Measurements from ENCODE around the gene CBR1. TPM values are rescaled to one million over a fixed set of nuclear protein-coding genes. Genes with fewer than 3 reads are reported as not detected.

Gene CBR1
- total and polyA plus RNA-seq, 7 donors: 102 to 264 (median 180) TPM

DNA sequence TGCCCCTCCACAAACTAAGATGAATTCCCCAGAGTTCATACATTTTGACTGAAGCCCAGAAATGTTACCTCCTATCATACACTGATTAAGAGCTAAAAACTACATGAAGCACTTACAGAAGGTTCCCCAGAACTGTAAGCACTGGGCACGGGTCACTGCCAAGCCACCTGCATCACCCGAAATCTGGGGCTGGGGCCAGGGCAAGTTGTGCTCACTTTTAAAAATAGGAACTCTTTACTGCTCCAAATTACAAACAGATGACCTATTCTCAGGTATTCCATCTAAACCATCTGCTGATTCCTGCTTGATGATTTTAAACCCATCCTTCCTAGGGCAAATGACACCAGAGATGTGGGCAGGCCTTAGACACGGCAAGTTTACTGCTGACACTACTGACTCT lies 14.3 kb upstream of the CBR1 start:
- WGBS, 2 donors: 98% methylated on average over 3 of the region's 3 CpGs
- H3K36me3 ChIP-seq: peaks cover 32 to 81% (median 36%) of the 10 kb centered on the region in 4 donors

DNA sequence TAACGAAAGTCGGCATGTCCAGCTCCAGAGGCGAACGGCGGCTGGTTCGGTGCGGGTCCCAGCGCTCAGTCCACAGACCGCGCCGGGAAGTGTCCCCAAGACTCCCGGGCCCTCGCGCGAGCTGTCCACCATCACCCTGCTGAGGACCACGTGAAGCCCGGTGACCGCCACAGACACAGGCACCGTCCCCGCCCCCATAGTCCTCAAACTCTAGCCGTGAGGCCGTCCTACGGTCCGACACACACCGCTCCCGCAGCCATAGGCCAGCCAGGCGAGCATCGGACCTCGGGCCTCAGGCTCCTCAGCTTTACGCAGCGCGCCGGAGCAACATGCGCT lies 10.0 kb upstream of the CBR1 start:
- Histone ChIP-seq H3K36me3 (peaks cover 15 to 39% (median 23%) of the 10 kb centered on the region in 4 donors), H3K27me3 (no peaks in the 10 kb centered on the region), H3K4me3 (peak overlapping the region; percentile 58 to 80 (median 71)), H3K4me1 (peaks cover 0 to 21% (median 19%) of the 10 kb centered on the region in 4 donors), H3K27ac (peak overlapping the region; percentile 87 to 94 (median 90)), H3K9me3 (no peaks in the 10 kb centered on the region)
- DNase-seq: peak; percentile 75
- no peak for TF ChIP-seq EP300 (IDR thresholded peaks at IDR 0.05)
- no peak for TF ChIP-seq POLR2AphosphoS5 (IDR thresholded peaks at IDR 0.05)
- TF ChIP-seq, protein P1, sequence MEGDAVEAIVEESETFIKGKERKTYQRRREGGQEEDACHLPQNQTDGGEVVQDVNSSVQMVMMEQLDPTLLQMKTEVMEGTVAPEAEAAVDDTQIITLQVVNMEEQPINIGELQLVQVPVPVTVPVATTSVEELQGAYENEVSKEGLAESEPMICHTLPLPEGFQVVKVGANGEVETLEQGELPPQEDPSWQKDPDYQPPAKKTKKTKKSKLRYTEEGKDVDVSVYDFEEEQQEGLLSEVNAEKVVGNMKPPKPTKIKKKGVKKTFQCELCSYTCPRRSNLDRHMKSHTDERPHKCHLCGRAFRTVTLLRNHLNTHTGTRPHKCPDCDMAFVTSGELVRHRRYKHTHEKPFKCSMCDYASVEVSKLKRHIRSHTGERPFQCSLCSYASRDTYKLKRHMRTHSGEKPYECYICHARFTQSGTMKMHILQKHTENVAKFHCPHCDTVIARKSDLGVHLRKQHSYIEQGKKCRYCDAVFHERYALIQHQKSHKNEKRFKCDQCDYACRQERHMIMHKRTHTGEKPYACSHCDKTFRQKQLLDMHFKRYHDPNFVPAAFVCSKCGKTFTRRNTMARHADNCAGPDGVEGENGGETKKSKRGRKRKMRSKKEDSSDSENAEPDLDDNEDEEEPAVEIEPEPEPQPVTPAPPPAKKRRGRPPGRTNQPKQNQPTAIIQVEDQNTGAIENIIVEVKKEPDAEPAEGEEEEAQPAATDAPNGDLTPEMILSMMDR (IDR thresholded peaks at IDR 0.05): no peak
- TF ChIP-seq POLR2A (IDR thresholded peaks at IDR 0.05): no peak
- 0 to 1% methylated on average over 34 of the region's 34 CpGs for WGBS, 2 donors
- intact Hi-C loops (cut with DNase I): loop anchor here (2.0 kb wide), 1 partner anchor 53 kb away; no protein-coding TSS in a partner anchor

More for the DNA sequence above, 14.3 kb upstream of the CBR1 start:
- TF ChIP-seq, protein P1 (IDR thresholded peaks at IDR 0.05): no peak
- TF ChIP-seq POLR2AphosphoS5 (IDR thresholded peaks at IDR 0.05) (no peak), EP300 (IDR thresholded peaks at IDR 0.05) (no peak), POLR2A (IDR thresholded peaks at IDR 0.05) (no peak)
- no peak for DNase-seq
- H3K27ac ChIP-seq: no peak overlapping the region
- no peak overlapping the region for H3K4me3 ChIP-seq
- intact Hi-C loops (cut with DNase I): no loop called here
- peaks cover 0 to 21% (median 17%) of the 10 kb centered on the region in 4 donors for H3K4me1 ChIP-seq
- H3K9me3 ChIP-seq: no peaks in the 10 kb centered on the region
- H3K27me3 ChIP-seq: no peaks in the 10 kb centered on the region

DNA sequence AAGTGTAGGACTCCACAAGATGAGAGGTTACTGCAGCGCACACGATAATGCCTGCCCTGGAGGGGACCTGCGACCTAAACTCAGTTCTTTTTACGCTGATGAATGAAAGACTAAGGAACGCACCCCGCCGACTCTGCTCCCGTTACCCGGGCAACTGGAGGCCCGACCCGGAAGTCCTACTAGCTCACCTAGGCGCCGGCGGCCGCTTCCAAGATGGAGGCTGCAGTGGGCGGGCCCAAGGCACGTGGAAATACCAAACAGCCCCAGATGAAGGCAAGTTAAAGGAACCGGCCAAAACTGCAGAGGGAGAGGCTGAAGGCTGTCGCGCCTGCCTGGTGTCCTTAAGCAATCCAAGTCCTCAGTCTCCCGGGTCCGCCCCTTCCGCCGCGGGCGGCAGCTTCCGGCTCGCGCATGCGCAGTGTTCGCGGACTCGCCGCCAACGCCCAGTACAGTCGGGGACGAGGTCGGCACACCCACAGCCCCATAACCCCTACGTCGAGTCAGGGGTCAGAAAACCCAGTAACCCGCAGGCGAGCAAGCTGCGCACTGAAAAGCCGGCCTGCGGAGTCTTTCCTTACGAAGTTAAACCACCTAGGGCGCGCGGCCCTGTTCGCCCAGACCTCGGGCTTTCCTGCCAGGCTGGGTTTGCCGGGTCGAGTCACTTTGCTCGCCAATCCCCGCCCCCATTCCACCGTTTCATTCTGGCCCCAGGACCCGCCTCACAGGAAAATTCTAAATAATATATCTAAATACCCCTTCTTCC lies 9.5 kb upstream of the CBR1 start, which contains the start of gene SETD4:
SETD4 (minus strand) TSS at position 368 of the 763 bp plus-strand sequence. CDS start 1,638 bp downstream, outside the sequence.
- H3K9me3 ChIP-seq: no peaks in the 10 kb centered on the region
- TF ChIP-seq POLR2AphosphoS5 (IDR thresholded peaks at IDR 0.05) (peak; percentile 85 to 96 (median 90)), EP300 (IDR thresholded peaks at IDR 0.05) (no peak), POLR2A (IDR thresholded peaks at IDR 0.05) (peak; percentile 81 to 92)
- TF ChIP-seq, protein P1 (IDR thresholded peaks at IDR 0.05): no peak
- peaks cover 13 to 33% (median 20%) of the 10 kb centered on the region in 4 donors for H3K36me3 ChIP-seq
- H3K4me1 ChIP-seq: peaks cover 0 to 21% (median 19%) of the 10 kb centered on the region in 4 donors
- peak within 1 kb of the TSS; percentile 87 to 94 (median 90) for H3K27ac ChIP-seq
- peak within 1 kb of the TSS; percentile 58 to 80 (median 71) for H3K4me3 ChIP-seq
- intact Hi-C loops (cut with DNase I): loop anchor here (2.0 kb wide), 1 partner anchor 52 kb away; no protein-coding TSS in a partner anchor
- 0% methylated on average over 57 of the region's 57 CpGs for WGBS, 2 donors
- DNase-seq: peak; percentile 96
- no peaks in the 10 kb centered on the region for H3K27me3 ChIP-seq

DNA sequence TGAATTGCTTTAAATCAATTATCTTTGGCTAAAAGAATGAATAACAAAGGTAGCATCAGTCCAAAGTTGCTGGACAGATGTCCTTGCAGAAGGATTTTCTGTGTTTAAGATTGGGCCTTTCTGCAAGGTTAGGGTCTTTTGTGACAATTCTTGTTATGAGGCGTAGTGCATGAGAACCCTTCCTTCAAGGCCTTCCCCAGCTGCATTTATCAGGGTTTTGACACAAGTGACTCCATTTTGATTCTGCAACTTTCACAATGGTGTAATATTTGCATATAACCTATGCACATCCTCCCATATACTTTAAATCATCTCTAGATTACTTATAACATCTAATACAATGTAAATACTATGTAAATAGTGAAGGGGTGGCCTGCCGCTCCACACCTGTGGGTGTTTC lies 8.4 kb upstream of the CBR1 start:
- DNase-seq: no peak
- no peaks in the 10 kb centered on the region for H3K27me3 ChIP-seq
- no peaks in the 10 kb centered on the region for H3K9me3 ChIP-seq
- no peak for TF ChIP-seq EP300 (IDR thresholded peaks at IDR 0.05)
- TF ChIP-seq, protein P1 (IDR thresholded peaks at IDR 0.05): no peak
- TF ChIP-seq POLR2A (IDR thresholded peaks at IDR 0.05): no peak
- no peak for TF ChIP-seq POLR2AphosphoS5 (IDR thresholded peaks at IDR 0.05)
- H3K36me3 ChIP-seq: peaks cover 6 to 22% (median 9%) of the 10 kb centered on the region in 4 donors
- WGBS, 2 donors: 97 to 99% methylated on average over 2 of the region's 2 CpGs
- peak overlapping the region in 1 of 4 donors; percentile 88 for H3K27ac ChIP-seq
- intact Hi-C loops (cut with DNase I): loop anchor here (2.0 kb wide), 1 partner anchor 51 kb away; no protein-coding TSS in a partner anchor
- H3K4me1 ChIP-seq: peaks cover 0 to 21% (median 19%) of the 10 kb centered on the region in 4 donors
- H3K4me3 ChIP-seq: no peak overlapping the region
